Pancreas (tissue), 10 donors: ENCODE measurements around the gene STIM1. TPM values are rescaled to one million over a fixed set of nuclear protein-coding genes. Genes with fewer than 3 reads are reported as not detected.

Experiments
- ATAC-seq, 4 donors: fragments of 200-7000 bp; cut with Tn5 transposase; one replicate each; pipeline versions ENCODE4 v1.8.0 to v1.9.1; 2020; ENCODE audit warnings: mild to moderate bottlenecking in 4 of 4, moderate library complexity in 4 of 4
- DNase-seq, 6 donors: peaks; one replicate each; pipeline ENCODE4 v3.0.0-alpha.2; 2020
- FAIRE-seq: peaks from 2 replicates; lab custom pipeline; 2012; peaks lifted over from hg19 to GRCh38; lab: Jason Lieb, UNC
- H3K27ac ChIP-seq, 4 donors: fragments of 200-600 bp; sonication (generic); 1 replicate in 3 of 4; 2 replicates in 1 of 4; pipeline versions ENCODE4 v1.5.0 to v1.8.0; 2020
- H3K27me3 ChIP-seq, 4 donors: fragments of 200-600 bp; one replicate each; pipeline ENCODE4 v1.8.0; 2021
- H3K36me3 ChIP-seq, 3 donors: fragments of 200-600 bp; sonication (generic) in 1 of 3; one replicate each; pipeline versions ENCODE4 v1.5.0 to v1.8.0; 2020 to 2021
- H3K4me1 ChIP-seq, 3 donors: fragments of 200-600 bp; one replicate each; pipeline ENCODE4 v1.8.0; 2021
- H3K4me3 ChIP-seq, 4 donors: fragments of 200-600 bp; sonication (generic) in 2 of 4; one replicate each; pipeline versions ENCODE4 v1.5.0 to v1.8.0; 2020 to 2021
- H3K9me3 ChIP-seq, 4 donors: fragments of 200-600 bp; one replicate each; pipeline ENCODE4 v1.8.0; 2021
- WGBS, 2 donors: extraction: QIAGEN DNeasy Blood & Tissue Kit; methylation state at CpG; one replicate each; pipeline ENCODE4 v1.1.7; 2013; 5-methylcytosine and 5-hydroxymethylcytosine counted together
- intact Hi-C, 3 donors: fragments of 100-400 bp; cut with DNase I; formaldehyde crosslinking; loops; one replicate each; pipeline versions ENCODE4 v1.11.1 to v1.14.2; 2022
- polyA plus RNA-seq, 2 donors: library from polyadenylated mRNA; stranded (reverse); fragments of 200-250 nt; gene quantifications; one replicate each; pipeline ENCODE4 v1.2.3, GENCODE V29; 2013
- total RNA-seq, 6 donors: library from RNA; stranded (reverse); fragmentation: NEBNext Ultra II Directional in 4 of 6; extraction: Animal tissue kit (Norgen Biotek cat#: 25700) in 4 of 6; gene quantifications; one replicate each; pipeline versions ENCODE4 v1.2.1 to v1.2.4, GENCODE V29; 2021 to 2023
- TF ChIP-seq, protein P1 (sequence below), 4 donors: fragments of 200-600 bp; sonication (generic) in 3 of 4; IDR thresholded peaks; one replicate each; pipeline versions ENCODE4 v1.5.0 to v1.8.0; 2021; ENCODE audit warnings: antibody characterized with exemption in 4 of 4
- donor health status: healthy with polysubstance abuse.
- donor health status: DM: no; HTN: no; CAD: no; lungs with moderate emphysema.
- donor health status: DM: no; HTN: no; CAD: no.
- donor health status: control.
- donor health status: control.
- donor health status: Bipolar disorder and iron deficiency.
- donor health status: DM: yes; HTN: yes; CAD: no.
- donor health status: DM: no; HTN: no; CAD: no.
- donor health status: DM: no; HTN: no; CAD: no.
- donor health status: DM: yes; HTN: yes; CAD: no.

The STIM1 gene
- total and polyA plus RNA-seq, 8 donors: 10.2 to 28.9 (median 18.8) TPM

DNA sequence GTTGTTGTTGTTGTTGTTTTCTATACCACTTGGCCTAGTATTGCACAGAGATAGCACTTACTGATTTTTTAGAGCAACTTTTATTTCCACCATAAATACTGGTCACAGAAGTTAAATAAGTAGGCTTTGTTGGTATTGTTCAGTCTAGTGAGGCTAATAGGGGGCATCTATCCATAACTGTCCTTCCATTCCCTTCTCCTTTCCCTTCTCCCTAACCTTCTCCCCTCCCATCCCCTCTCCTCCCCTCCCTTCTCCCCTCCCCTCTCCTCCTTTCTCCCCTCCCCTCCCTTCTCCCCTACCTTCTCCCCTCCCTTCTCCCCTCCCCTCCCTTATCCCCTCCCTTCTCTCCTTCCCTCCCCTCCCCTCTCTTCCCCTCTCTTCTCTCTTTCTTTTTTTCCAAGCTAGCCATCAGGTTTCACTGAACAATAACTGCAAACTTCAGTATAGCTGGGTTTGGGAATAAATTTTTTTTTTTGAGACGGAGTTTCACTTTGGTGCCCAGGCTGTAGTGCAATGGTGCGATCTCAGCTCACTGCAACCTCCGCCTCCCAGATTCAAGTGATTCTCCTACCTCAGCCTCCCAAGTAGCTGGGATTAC, 56.5 kb downstream of the STIM1 start:
- 98% methylated on average over 3 of the region's 3 CpGs for WGBS, 2 donors
- FAIRE-seq: no peak
- no peak for ATAC-seq

DNA sequence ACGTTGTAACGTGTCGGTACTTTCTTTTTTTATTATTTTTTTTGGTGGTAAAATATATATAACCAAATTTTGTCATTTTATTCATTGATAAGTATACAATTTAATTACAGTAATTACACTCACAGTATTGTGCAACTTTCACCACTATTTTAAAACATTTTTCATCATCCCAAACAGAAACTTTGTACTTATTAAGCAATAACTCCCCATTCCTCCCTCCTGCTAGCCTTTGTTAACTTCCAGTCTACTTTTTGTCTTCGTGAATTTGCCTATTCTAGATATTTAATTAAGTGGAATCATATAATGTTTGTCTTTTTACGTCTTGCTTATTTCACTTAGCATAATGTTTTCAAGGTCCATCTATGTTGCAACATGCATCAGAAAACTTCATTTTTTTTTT, 58.5 kb downstream of the STIM1 start:
- no peaks in the 10 kb centered on the region for H3K27me3 ChIP-seq
- no peak for DNase-seq

More for the DNA sequence above, 56.5 kb downstream of the STIM1 start:
- Histone ChIP-seq H3K9me3 (no peaks in the 10 kb centered on the region), H3K4me3 (no peak overlapping the region), H3K27me3 (no peaks in the 10 kb centered on the region), H3K36me3 (no peaks in the 10 kb centered on the region), H3K27ac (no peak overlapping the region), H3K4me1 (peaks cover 0 to 8% (median 0%) of the 10 kb centered on the region in 3 donors)
- TF ChIP-seq, protein P1, sequence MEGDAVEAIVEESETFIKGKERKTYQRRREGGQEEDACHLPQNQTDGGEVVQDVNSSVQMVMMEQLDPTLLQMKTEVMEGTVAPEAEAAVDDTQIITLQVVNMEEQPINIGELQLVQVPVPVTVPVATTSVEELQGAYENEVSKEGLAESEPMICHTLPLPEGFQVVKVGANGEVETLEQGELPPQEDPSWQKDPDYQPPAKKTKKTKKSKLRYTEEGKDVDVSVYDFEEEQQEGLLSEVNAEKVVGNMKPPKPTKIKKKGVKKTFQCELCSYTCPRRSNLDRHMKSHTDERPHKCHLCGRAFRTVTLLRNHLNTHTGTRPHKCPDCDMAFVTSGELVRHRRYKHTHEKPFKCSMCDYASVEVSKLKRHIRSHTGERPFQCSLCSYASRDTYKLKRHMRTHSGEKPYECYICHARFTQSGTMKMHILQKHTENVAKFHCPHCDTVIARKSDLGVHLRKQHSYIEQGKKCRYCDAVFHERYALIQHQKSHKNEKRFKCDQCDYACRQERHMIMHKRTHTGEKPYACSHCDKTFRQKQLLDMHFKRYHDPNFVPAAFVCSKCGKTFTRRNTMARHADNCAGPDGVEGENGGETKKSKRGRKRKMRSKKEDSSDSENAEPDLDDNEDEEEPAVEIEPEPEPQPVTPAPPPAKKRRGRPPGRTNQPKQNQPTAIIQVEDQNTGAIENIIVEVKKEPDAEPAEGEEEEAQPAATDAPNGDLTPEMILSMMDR (IDR thresholded peaks at IDR 0.05): no peak
- intact Hi-C loops: no loop called here
- DNase-seq: no peak

DNA sequence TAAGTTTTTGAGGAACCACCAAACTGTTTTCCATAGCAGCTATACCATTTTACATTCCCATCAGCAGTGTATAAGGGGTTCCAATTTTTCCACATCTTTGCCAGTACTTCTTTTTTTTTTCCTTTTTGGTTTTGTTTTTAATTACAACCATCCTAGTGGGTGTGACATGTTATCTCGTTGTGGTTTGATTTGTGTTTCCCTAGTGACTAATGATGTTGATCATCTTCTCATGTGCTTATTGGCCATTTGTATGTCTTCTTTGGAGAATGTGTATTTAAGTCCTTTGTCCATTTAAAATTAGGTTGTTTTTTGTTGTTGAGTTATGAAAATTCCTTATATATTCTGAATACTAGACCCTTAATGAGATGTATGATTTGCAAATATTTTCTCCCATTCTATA, 59.3 kb downstream of the STIM1 start:
- FAIRE-seq: no peak
- WGBS, 2 donors: 37 to 46% methylated on average over 1 of the region's 1 CpG

More for the DNA sequence above, 58.5 kb downstream of the STIM1 start:
- H3K4me3 ChIP-seq: no peak overlapping the region
- no peak for FAIRE-seq
- no peaks in the 10 kb centered on the region for H3K36me3 ChIP-seq
- intact Hi-C loops: no loop called here
- no peaks in the 10 kb centered on the region for H3K9me3 ChIP-seq
- peaks cover 0 to 8% (median 0%) of the 10 kb centered on the region in 3 donors for H3K4me1 ChIP-seq
- 81 to 84% methylated on average over 5 of the region's 5 CpGs for WGBS, 2 donors
- ATAC-seq: no peak
- H3K27ac ChIP-seq: no peak overlapping the region
- TF ChIP-seq, protein P1 (IDR thresholded peaks at IDR 0.05): no peak

DNA sequence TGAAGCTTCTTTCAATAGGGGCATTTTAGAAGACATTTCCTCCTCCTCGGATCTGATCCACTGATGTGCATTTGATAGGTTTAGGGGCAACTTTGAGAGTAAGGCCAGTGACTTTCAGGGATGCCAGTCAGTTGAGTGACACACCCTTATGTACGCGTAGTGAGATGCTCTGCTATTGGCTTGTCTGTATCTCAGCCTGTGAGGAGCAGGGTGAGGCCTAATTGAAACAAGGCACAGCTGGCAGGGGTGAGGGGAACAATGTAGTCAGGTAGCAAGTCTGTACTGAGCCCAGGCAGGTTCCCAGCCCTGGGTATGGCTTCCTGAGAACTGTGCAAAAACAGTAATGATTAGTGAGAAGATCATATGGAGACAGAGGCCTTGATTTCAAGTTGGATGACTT, 61.5 kb downstream of the STIM1 start:
- no peak overlapping the region for H3K27ac ChIP-seq
- H3K9me3 ChIP-seq: no peaks in the 10 kb centered on the region
- H3K4me1 ChIP-seq: peaks cover 0 to 12% (median 0%) of the 10 kb centered on the region in 3 donors
- ATAC-seq (peak in 1 of 4 donors; percentile 34), DNase-seq (no peak), FAIRE-seq (no peak)
- TF ChIP-seq, protein P1 (IDR thresholded peaks at IDR 0.05): no peak
- intact Hi-C loops: no loop called here
- 75 to 77% methylated on average over 3 of the region's 3 CpGs for WGBS, 2 donors
- H3K27me3 ChIP-seq: no peaks in the 10 kb centered on the region
- H3K4me3 ChIP-seq: no peak overlapping the region
- H3K36me3 ChIP-seq: no peaks in the 10 kb centered on the region

More for the DNA sequence above, 59.3 kb downstream of the STIM1 start:
- no peak for DNase-seq
- H3K36me3 ChIP-seq: no peaks in the 10 kb centered on the region
- no peaks in the 10 kb centered on the region for H3K9me3 ChIP-seq
- no peak overlapping the region for H3K4me3 ChIP-seq
- no peak overlapping the region for H3K27ac ChIP-seq
- ATAC-seq: no peak
- intact Hi-C loops: no loop called here
- H3K4me1 ChIP-seq: peaks cover 0 to 12% (median 0%) of the 10 kb centered on the region in 3 donors
- TF ChIP-seq, protein P1 (IDR thresholded peaks at IDR 0.05): no peak
- no peaks in the 10 kb centered on the region for H3K27me3 ChIP-seq

DNA sequence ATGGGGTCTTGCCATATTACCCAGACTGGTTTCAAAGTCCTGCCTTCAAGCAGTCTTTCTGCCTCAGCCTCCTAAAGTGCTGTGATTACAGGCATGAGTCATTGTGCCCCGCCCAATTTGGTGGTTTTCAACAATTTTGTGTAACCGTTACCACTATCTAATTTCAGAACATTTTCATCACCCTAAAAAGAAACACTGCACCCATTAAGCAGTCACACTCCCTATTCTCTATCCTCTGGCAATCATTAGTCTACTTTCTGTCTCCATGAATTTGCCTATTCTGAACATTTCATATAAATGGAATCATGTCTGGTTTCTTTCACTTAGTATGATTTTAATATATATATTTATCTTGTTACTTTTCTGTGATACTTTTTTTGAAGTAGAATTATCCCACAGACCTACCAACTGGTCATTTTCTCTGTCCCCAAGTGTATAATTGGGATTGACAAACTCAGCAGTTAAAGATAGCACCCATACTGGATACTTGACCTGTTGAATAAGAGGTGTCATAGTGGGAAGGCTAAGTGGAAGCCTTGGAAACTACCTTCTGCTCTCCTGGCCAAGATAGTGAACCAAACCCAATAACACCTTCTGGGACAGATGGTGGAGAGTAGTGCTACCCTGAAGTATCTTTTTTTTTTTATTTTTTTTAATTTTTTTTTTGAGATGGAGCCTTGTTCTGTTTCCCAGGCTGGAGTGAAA, 64.8 kb downstream of the STIM1 start:
- DNase-seq: no peak
- TF ChIP-seq, protein P1 (IDR thresholded peaks at IDR 0.05): no peak
- no peak for FAIRE-seq

More for the DNA sequence above, 64.8 kb downstream of the STIM1 start:
- 88% methylated on average over 2 of the region's 2 CpGs for WGBS, 2 donors
- Histone ChIP-seq H3K27me3 (no peaks in the 10 kb centered on the region), H3K4me3 (no peak overlapping the region), H3K4me1 (peaks cover 0 to 15% (median 0%) of the 10 kb centered on the region in 3 donors), H3K9me3 (no peaks in the 10 kb centered on the region), H3K27ac (no peak overlapping the region), H3K36me3 (no peaks in the 10 kb centered on the region)
- ATAC-seq: peak in 2 of 4 donors; percentile 31 to 43
- intact Hi-C loops: no loop called here
